Right lobe of liver (tissue), 6 donors: Measurements from ENCODE around the gene MACROH2A2. TPM values are rescaled to one million over a fixed set of nuclear protein-coding genes. Genes with fewer than 3 reads are reported as not detected.
"Not testable (repeated sequence)": the region's sequence is repeated elsewhere in the genome, so short reads cannot be mapped to it uniquely, and the experiment has no call there.

Experiments
- ATAC-seq, 4 donors: fragments of 200-7000 bp; cut with Tn5 transposase; one replicate each; pipeline ENCODE4 v1.9.1; 2020; ENCODE audit warnings: mild to moderate bottlenecking in 4 of 4, moderate library complexity in 4 of 4
- DNase-seq, 3 donors: peaks; one replicate each; pipeline ENCODE4 v3.0.0-alpha.2; 2020
- H3K27ac ChIP-seq, 3 donors: fragments of 200-600 bp; one replicate each; pipeline ENCODE4 v1.8.0; 2022
- H3K27me3 ChIP-seq, 2 donors: fragments of 200-600 bp; one replicate each; pipeline ENCODE4 v1.8.0; 2022
- H3K36me3 ChIP-seq, 4 donors: fragments of 200-600 bp; sonication (generic) in 1 of 4; one replicate each; pipeline versions ENCODE4 v1.5.1 to v1.8.0; 2017 to 2022; ENCODE audit warnings: control low read depth in 1 of 4
- H3K4me1 ChIP-seq, 4 donors: fragments of 200-600 bp; sonication (generic) in 1 of 4; one replicate each; pipeline versions ENCODE4 v1.5.1 to v1.8.0; 2017 to 2022; ENCODE audit warnings: control low read depth in 1 of 4
- H3K4me3 ChIP-seq, 3 donors: fragments of 200-600 bp; one replicate each; pipeline ENCODE4 v1.8.0; 2022
- H3K9me3 ChIP-seq, 4 donors: fragments of 200-600 bp; sonication (generic) in 1 of 4; one replicate each; pipeline versions ENCODE4 v1.5.1 to v1.8.0; 2017 to 2022; ENCODE audit warnings: control low read depth in 1 of 4
- CTCF ChIP-seq, 4 donors: fragments of 200-600 bp in 3 of 4; fragments of 450-650 bp in 1 of 4; IDR thresholded peaks; one replicate each; pipeline versions ENCODE4 v1.5.1 to v1.8.0; 2016 to 2022; ENCODE audit warnings: antibody characterized with exemption in 4 of 4, mild to moderate bottlenecking in 2 of 4
- POLR2A ChIP-seq: fragments of 450-650 bp; IDR thresholded peaks from one replicate; pipeline ENCODE4 v1.6.1; 2017; ENCODE audit warnings: antibody characterized with exemption, mild to moderate bottlenecking
- WGBS: methylation state at CpG from one replicate; pipeline ENCODE4 v1.1.6; 2018; ENCODE audit warnings: low coverage, low lambda C conversion rate; ENCODE audit not compliant: insufficient coverage; ENCODE audit errors: missing lambda C conversion rate; 5-methylcytosine and 5-hydroxymethylcytosine counted together
- intact Hi-C, 2 donors: fragments of 100-400 bp; cut with DNase I; formaldehyde crosslinking; loops; one replicate each; pipeline versions ENCODE4 v1.11.2 to v1.14.1; 2022
- total RNA-seq, 6 experiments: library from RNA; depleted of rRNA in 2 of 6; stranded (reverse); fragments of >200 nt in 2 of 6; fragmentation: NEBNext Ultra II Directional in 3 of 6; extraction: Animal tissue kit (Norgen Biotek cat#: 25700) in 3 of 6; gene quantifications; one replicate each; pipeline versions ENCODE4 v1.1.0 to v1.2.4, GENCODE V29; 2016 to 2023
- donor health status: DM: no; HTN: yes; CAD: no.
- donor health status: DM: no; HTN: no; CAD: no.
- donor health status: DM: no; HTN: no; CAD: no.
- donor health status: DM: no; HTN: yes; CAD: no.
- donor health status: DM: no; HTN: yes; CAD: no.

The MACROH2A2 gene
- total RNA-seq, 6 experiments from 2014 or later: 2.0 to 12.1 (median 5.0) TPM

GRCh38 chr10:70119623-70120022 lies 67.0 kb downstream of the MACROH2A2 start:
- Histone ChIP-seq H3K27ac (no peak overlapping the region), H3K27me3 (no peaks in the 10 kb centered on the region), H3K9me3 (no peaks in the 10 kb centered on the region), H3K4me1 (peaks cover 0 to 2% (median 0%) of the 10 kb centered on the region in 4 donors), H3K4me3 (no peak overlapping the region), H3K36me3 (peaks cover 0 to 63% (median 12%) of the 10 kb centered on the region in 4 donors)
- intact Hi-C loops: no loop called here
- no peak for DNase-seq
- WGBS: 72% methylated on average over 5 of the region's 8 CpGs
- ATAC-seq: no peak
- no peak for TF ChIP-seq POLR2A

DNA sequence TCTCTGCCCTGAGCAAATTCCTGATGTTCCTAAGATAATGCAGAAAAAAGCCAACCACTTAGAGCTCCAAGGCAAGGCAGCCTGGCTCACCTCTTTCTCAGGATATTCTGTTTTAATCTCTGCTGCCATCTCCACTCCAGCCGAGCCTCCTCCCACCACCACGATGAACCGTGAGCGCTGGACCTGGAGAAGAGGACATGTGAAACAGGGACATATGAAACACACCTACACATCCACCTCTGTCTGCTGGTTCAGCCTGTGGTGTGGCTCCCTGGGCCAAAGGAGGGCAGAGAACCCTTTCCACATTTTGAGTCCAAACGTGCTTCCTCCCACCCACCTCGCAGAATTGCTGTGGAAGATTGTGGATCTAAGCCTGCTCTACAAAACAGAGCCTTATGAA lies 67.8 kb downstream of the MACROH2A2 start:
- H3K4me3 ChIP-seq: no peak overlapping the region
- no peak for TF ChIP-seq CTCF (IDR thresholded peaks at IDR 0.05)
- TF ChIP-seq POLR2A: no peak
- no peak overlapping the region for H3K27ac ChIP-seq
- H3K36me3 ChIP-seq: peaks cover 0 to 55% (median 8%) of the 10 kb centered on the region in 4 donors
- no peaks in the 10 kb centered on the region for H3K27me3 ChIP-seq
- WGBS: 76% methylated on average over 3 of the region's 6 CpGs
- H3K4me1 ChIP-seq: peaks cover 0 to 2% (median 0%) of the 10 kb centered on the region in 4 donors
- intact Hi-C loops: no loop called here
- DNase-seq: no peak
- no peaks in the 10 kb centered on the region for H3K9me3 ChIP-seq
- no peak for ATAC-seq

DNA sequence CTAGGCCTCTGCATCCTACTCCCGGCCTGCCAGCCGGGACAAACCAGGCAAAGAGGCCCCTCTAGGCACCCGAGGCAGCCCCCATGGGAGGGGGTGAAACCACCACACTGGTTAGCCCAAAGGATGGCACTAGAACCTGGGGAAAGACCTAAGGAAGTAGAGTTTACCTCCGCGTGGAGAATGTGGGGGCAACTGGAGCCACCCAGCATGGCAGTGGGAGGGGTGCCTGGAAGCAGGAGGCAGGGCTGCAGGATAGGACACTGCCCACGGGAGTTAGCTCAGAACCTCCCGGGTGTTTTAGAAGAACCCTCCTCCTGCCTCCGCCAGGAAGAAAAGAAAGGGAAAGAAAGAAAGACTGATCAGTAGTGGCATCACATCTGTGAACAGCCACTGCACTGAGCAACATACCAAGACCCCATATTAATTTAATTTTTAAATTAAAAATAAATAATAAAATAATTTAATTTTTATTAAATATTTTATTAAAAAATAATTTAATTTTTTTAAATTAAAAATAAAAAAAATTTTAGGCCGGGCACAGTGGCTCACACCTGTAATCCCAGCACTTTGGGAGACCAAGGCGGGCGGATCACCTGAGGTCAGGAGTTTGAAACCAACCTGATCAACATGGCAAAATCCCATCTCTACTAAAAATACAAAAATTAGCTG lies 68.8 kb downstream of the MACROH2A2 start:
- 96% methylated on average over 9 of the region's 11 CpGs for WGBS
- H3K36me3 ChIP-seq: peaks cover 0 to 50% (median 8%) of the 10 kb centered on the region in 4 donors

DNA sequence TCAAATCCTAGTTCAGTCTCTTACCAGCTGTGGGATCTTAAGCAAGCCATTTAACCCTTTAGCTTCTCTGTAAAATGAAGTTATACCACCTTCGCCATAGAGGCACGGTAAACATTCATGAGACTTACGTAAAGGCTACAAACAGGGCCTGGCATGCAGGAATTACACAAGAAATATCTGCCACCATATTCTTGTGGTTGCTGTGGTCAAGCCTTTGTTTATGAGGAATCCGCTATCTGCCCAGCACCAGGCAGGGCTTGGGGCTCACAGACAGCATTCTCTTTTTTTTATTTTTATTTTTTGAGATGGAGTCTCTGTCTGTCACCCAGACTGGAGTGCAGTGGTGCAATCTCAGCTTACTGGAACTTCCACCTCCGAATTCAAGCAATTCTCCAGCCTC lies 70.1 kb downstream of the MACROH2A2 start:
- Histone ChIP-seq H3K27ac (no peak overlapping the region), H3K4me1 (no peaks in the 10 kb centered on the region), H3K9me3 (no peaks in the 10 kb centered on the region), H3K27me3 (no peaks in the 10 kb centered on the region), H3K36me3 (peaks cover 0 to 48% (median 8%) of the 10 kb centered on the region in 4 donors), H3K4me3 (no peak overlapping the region)
- no peak for DNase-seq
- TF ChIP-seq POLR2A (no peak), CTCF (IDR thresholded peaks at IDR 0.05) (no peak)
- intact Hi-C loops: no loop called here
- WGBS: 79% methylated on average over 4 of the region's 5 CpGs
- ATAC-seq: no peak

More for the DNA sequence above, 68.8 kb downstream of the MACROH2A2 start:
- intact Hi-C loops: no loop called here
- no peaks in the 10 kb centered on the region for H3K9me3 ChIP-seq
- DNase-seq (no peak), ATAC-seq (no peak)
- TF ChIP-seq POLR2A: no peak
- TF ChIP-seq CTCF (IDR thresholded peaks at IDR 0.05): no peak
- no peaks in the 10 kb centered on the region for H3K4me1 ChIP-seq
- no peak overlapping the region for H3K27ac ChIP-seq
- H3K27me3 ChIP-seq: no peaks in the 10 kb centered on the region
- no peak overlapping the region for H3K4me3 ChIP-seq

DNA sequence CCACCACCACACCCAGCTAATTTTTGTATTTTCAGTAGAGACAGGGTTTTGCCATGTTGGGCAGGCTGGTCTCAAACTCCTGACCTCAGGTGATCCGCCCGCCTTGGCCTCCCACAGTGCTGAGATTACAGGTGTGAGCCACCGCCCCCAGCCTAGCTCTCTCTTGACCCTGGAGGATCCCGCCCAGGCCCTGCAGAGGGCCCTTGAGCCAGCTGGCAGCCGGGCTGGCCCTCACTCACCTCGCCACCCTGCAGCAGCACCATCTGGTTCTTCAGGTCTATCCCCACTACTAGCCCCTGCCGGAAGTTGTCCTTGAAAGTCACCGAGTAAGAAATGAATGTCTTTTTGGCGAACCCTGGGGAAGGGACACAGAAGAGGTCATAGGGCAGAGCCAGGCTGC lies 70.5 kb downstream of the MACROH2A2 start:
- intact Hi-C loops: not testable (repeated sequence)

More for the DNA sequence above, 70.5 kb downstream of the MACROH2A2 start:
- H3K4me3 ChIP-seq, H3K9me3 ChIP-seq, H3K27ac ChIP-seq, DNase-seq, H3K4me1 ChIP-seq, H3K27me3 ChIP-seq, ATAC-seq: not testable (repeated sequence)
- WGBS: 87% methylated on average over 3 of the region's 9 CpGs
- H3K36me3 ChIP-seq: peaks cover 0 to 48% (median 8%) of the 10 kb centered on the region in 4 donors
